Measurements from ENCODE around the gene ADGRF5.

ADGRF5 gene

DNA sequence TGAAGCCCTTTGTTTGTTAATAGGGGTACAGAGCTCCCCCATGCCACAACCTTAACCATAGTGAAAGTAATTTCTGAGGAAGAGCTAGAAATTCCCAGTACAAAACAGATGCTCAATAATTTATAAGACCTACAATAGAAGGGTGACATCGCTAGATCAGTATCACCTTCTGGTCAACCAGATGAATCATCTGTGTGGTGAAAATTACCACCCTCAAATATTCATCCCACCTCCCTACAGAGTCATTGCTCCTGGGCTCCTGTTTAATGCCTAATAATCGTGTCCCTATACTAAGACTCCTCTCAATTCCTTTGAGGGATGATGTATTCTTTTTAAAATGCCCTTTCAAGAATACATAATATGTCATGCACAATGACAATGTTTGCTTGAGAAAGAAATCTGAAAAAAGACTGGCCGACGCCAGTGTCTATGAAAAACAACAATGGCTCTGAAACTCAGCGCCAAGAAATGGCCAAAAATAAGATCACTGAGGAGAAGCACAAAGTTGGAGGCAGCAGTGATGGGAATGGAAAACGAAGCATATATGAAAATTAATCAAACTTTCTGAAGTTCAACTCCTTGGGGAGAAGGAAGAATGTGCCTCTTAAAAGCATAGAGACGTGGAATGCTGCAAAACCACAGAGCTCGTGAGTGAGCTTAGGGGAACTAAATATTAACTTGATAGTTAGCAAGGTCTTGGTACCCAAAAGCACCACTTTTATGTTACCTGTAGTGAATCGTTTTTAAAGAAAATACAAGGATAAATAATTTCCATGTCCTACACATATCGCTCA is 11.0 kb upstream of the ADGRF5 start:
- no peak for DNase-seq

GRCh38 chr6:46931416-46931815 is 9.7 kb upstream of the ADGRF5 start:
- no peak for DNase-seq

GRCh38 chr6:46930331-46930730 is 8.6 kb upstream of the ADGRF5 start:
- no peak for DNase-seq

DNA sequence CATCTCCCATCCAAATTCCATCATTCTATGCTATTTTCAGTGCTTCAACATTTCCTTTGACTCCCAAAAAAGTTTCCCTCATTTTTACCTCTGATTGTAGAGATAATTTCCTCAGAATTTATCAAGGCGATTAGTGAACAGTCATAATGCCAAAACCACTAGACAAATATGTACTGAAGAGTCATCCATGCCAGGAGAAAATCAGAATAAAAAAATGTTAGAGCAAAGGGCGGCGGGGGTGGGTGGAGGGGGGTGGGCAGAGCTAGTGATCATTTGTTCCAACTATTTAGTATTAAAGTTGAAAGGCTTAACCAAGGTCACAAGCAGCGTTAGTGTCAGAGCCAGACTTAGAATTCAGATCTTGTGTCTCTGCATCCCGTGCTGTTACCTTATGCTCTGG is 5.3 kb upstream of the ADGRF5 start:
- no peak for DNase-seq

GRCh38 chr6:46926481-46926880 is 4.7 kb upstream of the ADGRF5 start:
- DNase-seq = no peak

- DNase-seq = no peak
Observed at GRCh38 chr6:46925563-46926253, 4.0 kb upstream of the ADGRF5 start.

GRCh38 chr6:46923476-46923875 is 1.7 kb upstream of the ADGRF5 start:
- no peak for DNase-seq

DNA sequence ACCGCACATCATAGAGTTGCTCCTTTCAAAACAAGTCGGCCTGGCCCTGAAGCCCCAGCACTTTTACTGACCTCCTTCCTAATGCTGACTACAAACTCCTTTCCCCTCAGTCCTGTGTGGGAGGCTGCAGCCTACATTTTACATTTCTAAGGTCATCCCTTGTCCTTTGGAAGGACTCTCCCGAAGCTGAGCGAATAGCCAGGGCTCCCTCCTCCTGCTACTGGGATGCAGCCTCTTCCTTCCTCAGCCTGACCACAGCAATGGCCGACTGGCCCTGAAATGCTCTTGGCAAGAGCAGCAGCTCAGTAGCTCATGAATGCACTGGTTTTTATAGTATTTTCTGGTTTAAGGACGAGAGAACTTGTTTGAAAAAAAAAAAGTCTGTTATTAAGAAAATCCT is 679 bp downstream of the ADGRF5 start:
- DNase-seq = no peak

GRCh38 chr6:46918806-46919205 is 2.9 kb downstream of the ADGRF5 start:
- no peak for DNase-seq

DNA sequence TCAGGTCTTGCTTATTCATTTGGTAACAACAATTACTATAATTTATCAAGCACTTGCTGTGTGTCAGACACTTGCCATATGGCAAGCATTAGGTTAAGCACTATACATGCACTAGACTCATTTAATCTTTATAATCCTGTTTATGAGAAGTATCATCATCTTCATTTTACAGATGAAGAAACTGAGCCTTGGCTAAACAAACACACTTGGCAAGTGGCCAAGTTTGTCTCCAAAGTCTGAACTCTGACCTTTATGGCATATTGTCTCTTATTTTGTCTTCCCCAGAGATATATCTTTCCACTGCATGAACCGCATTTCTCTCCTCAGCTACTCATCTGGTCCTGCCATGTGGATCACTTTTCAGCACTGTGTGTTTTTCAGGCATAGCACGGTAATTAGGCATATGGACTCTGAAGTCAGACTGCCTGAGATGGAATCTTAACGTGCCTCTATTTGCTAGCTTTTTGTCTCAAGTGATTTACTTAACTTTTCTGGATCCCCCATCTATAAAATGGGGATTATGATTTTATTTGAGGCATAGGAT is 4.7 kb downstream of the ADGRF5 start:
- DNase-seq = no peak

GRCh38 chr6:46915866-46916265 is 5.9 kb downstream of the ADGRF5 start:
- DNase-seq = no peak

DNA sequence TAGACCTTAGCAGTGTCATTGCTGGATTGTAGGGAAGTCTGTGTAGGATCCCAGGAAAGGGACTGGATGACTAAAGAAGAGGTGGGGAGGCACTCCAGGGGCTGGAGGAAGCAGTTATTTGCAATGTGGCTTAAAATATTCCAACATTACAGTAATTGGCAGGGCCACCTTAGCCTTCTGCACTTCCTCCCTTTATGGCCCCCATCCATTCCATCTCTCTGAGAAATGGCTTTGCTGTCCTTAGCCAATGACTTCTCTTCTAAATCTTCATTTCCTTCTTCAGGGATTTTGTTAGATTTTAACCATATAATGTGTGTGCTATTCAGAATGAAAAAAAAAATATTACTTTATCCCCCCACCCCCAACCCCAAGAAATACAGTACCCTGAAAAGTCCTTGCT is 6.4 kb downstream of the ADGRF5 start:
- DNase-seq = no peak

GRCh38 chr6:46914279-46914810 is 7.4 kb downstream of the ADGRF5 start:
- no peak for DNase-seq

DNA sequence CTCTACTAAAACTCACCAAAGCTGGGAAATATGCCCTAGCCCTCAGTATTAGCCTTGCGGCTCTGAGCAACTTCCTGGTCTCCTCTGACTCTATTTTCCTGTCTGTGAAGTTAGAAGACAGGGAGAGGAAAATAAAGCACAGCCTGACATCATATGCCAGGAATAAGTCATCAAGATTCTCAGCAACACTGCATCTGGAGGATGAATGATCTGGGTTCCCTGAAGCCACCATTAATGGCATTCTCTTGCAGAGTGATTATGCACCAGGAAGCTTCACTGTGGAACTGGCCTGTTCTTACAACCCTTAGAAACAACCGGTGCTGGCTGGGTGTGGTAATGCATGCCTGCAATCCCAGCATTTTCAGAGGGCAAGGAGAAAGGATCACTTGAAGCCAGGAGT is 12.4 kb downstream of the ADGRF5 start:
- no peak for DNase-seq

GRCh38 chr6:46906776-46907175 is 15.0 kb downstream of the ADGRF5 start:
- DNase-seq = no peak

GRCh38 chr6:46904117-46904516 is 17.6 kb downstream of the ADGRF5 start:
- no peak for DNase-seq

- no peak for DNase-seq
Observed at GRCh38 chr6:46903175-46903574, 18.6 kb downstream of the ADGRF5 start.

DNA sequence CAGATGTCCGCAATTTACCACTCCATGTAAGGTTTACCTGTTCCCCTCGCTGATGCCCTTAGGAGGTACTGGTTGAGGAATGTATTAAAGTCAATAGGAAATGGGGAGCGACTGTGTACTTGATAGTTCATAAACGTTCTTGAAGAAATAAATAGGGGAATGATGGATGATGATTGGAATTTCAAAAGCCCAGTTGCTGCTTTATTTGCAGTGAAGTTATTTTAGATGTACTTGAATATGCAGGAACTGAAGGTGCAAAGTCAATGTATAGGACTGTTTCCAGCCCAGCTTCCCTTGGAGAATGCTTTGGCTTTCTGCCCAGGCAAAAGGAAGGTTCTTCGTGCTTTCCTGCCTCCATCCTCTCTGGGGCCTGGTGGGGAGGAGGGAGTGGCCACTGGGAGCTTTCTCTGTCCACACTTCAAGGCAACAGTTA is 19.8 kb downstream of the ADGRF5 start:
- DNase-seq = no peak

DNA sequence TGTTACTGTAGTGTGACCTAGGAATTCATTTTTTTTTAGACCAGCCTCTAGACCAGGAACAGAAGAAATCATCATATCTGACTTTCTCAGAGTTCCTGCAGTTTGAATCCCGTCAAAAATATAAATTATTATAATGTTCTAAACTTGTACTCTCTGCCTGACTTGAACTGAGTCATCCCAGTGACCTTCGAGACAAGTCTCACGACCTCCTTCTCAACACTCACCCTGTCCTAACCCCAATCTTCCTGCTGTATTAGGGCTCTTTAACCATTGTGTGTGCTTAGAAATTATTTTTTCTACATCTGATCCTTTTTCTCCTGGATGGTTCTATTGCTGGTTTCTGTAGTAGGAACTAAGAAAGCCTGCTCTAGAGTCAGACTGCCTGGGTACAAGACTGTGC is 21.5 kb downstream of the ADGRF5 start:
- DNase-seq = no peak

DNA sequence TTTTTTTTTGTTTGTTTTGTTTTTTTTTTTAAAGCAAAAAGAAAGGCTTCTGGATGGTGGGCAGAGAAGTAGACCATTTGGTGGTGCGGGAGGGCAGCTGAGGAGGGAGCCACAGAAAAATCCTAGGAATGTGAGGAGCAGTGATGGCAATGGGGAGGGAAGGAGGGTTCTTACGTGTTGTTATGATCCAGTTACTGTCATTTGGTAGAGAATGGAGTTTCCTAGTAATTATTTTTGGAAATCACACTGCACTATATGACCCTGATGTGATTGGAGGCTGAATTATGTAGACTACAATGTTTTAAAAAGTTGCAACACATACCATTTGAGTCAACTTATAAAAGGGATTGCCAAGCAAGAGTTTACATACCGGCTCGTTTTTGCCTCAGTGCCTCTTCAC is 22.1 kb downstream of the ADGRF5 start:
- no peak for DNase-seq

- no peak for DNase-seq
Observed at GRCh38 chr6:46898006-46898405, 23.7 kb downstream of the ADGRF5 start.

DNA sequence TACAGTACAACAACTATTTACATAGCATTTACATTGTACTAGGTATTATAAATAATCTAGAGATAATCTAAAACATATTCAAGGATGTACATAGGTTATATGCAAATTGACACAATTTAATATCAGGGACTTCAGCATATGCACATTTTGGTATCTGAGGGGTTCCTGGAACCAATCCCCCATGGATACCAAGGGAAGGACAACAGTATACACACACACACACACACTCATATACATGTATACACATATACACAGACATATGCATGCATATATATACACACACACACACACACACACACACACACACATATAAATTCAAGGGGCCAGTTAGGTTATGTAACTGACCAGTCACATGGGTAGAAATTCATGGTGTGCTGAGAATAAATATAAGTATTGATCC is 24.9 kb downstream of the ADGRF5 start:
- no peak for DNase-seq

DNA sequence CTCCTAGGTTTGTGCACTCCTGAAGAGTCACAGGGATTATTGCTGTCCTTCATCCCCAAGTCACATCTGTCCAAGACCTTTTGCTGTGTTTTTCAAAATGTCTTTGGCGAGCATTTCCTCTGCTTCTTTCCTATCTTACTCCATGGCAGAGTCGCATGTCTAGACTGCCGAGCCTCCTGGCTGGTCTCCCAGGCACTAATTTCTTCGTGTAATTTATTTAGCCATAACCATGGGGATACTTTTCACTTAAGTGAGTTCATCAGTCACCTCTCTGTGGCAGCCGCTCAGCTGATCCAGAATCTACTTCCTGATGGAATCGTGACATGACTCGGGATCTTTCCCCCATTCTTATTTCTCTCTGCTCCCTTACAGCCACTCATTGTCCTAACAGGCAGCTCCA is 25.8 kb downstream of the ADGRF5 start:
- no peak for DNase-seq

- DNase-seq = no peak
Observed at GRCh38 chr6:46894433-46894832, 27.3 kb downstream of the ADGRF5 start.
